Keratinocyte (primary cell): ENCODE results near the gene SOX10. TPM values are rescaled to one million over a fixed set of nuclear protein-coding genes. Genes with fewer than 3 reads are reported as not detected.

Experiments
- DNase-seq: peaks from one replicate; pipeline ENCODE4 v3.0.0-alpha.2; 2011; ENCODE audit warnings: low read depth, missing footprints, low spot score
- FAIRE-seq: peaks from 2 replicates; lab custom pipeline; 2011; peaks lifted over from hg19 to GRCh38; lab: Jason Lieb, UNC
- H2AFZ ChIP-seq: 2 replicates; pipeline ENCODE4 v1.6.0; 2012; ENCODE audit warnings: low read length, control low read depth, inconsistent platforms; ENCODE audit not compliant: control insufficient read depth
- H3K27ac ChIP-seq: 2 replicates; pipeline ENCODE4 v1.5.1; 2011; ENCODE audit warnings: low read length; ENCODE audit not compliant: control insufficient read depth, insufficient read depth
- H3K27me3 ChIP-seq: 3 replicates; pipeline ENCODE4 v1.6.0; 2011; ENCODE audit warnings: low read length; ENCODE audit not compliant: control insufficient read depth, insufficient read depth; ENCODE audit errors: extremely low read depth
- H3K36me3 ChIP-seq, 2 experiments: 2 replicates in 1 of 2; 3 replicates in 1 of 2; pipeline ENCODE4 v1.5.1; 2011; ENCODE audit warnings: low read length in 2 of 2, mild to moderate bottlenecking in 1 of 2; ENCODE audit not compliant: control insufficient read depth in 2 of 2, insufficient read depth in 2 of 2; ENCODE audit errors: extremely low read depth in 1 of 2
- H3K4me1 ChIP-seq: 3 replicates; pipeline ENCODE4 v1.5.1; 2011; ENCODE audit warnings: low read length; ENCODE audit not compliant: control insufficient read depth, insufficient read depth; ENCODE audit errors: extremely low read depth
- H3K4me2 ChIP-seq: 3 replicates; pipeline ENCODE4 v1.6.0; 2011; ENCODE audit warnings: low read depth, low read length; ENCODE audit not compliant: control insufficient read depth, insufficient read depth; ENCODE audit errors: extremely low read depth
- H3K4me3 ChIP-seq, 3 experiments: fragments of 200-600 bp in 1 of 3; sonication (generic) in 1 of 3; 2 replicates in 2 of 3; 3 replicates in 1 of 3; pipeline ENCODE4 v1.5.1; 2011 to 2016; ENCODE audit warnings: low read length in 3 of 3, mild to moderate bottlenecking in 3 of 3, control low read depth in 2 of 3, inconsistent platforms in 1 of 3, low read depth in 1 of 3, mixed read lengths in 1 of 3, mixed run types in 1 of 3, moderate library complexity in 1 of 3; ENCODE audit not compliant: control insufficient read depth in 2 of 3, insufficient read depth in 2 of 3; ENCODE audit errors: extremely low read depth in 1 of 3
- H3K79me2 ChIP-seq: 2 replicates; pipeline ENCODE4 v1.6.0; 2012; ENCODE audit warnings: low read length; ENCODE audit not compliant: control insufficient read depth, insufficient read depth
- H3K9ac ChIP-seq: 3 replicates; pipeline ENCODE4 v1.6.0; 2011; ENCODE audit warnings: low read length; ENCODE audit not compliant: control insufficient read depth, insufficient read depth; ENCODE audit errors: extremely low read depth
- H3K9me1 ChIP-seq: 3 replicates; pipeline ENCODE4 v1.6.0; 2011; ENCODE audit warnings: low read length; ENCODE audit not compliant: control insufficient read depth, insufficient read depth; ENCODE audit errors: extremely low read depth
- H3K9me3 ChIP-seq: 2 replicates; pipeline ENCODE4 v1.5.1; 2012; ENCODE audit warnings: low read depth, low read length; ENCODE audit not compliant: control insufficient read depth
- H4K20me1 ChIP-seq: 3 replicates; pipeline ENCODE4 v1.6.0; 2011; ENCODE audit warnings: low read length; ENCODE audit not compliant: control insufficient read depth, insufficient read depth; ENCODE audit errors: extremely low read depth
- CTCF ChIP-seq, 3 experiments: IDR thresholded peaks in 1 of 3; conservative IDR thresholded peaks in 1 of 3; optimal IDR thresholded peaks in 1 of 3; 2 replicates in 2 of 3; 3 replicates in 1 of 3; pipeline versions ENCODE3 to v1.5.1; 2011; ENCODE audit warnings: low read length in 3 of 3, mild to moderate bottlenecking in 3 of 3, moderate library complexity in 2 of 3, control low read depth in 1 of 3, inconsistent platforms in 1 of 3; ENCODE audit not compliant: insufficient read depth in 2 of 3; ENCODE audit errors: extremely low read depth in 1 of 3
- EZH2 ChIP-seq: IDR thresholded peaks from one replicate; pipeline ENCODE4 v1.6.1; 2012; ENCODE audit warnings: inconsistent platforms, mild to moderate bottlenecking, low read length, moderate library complexity
- dilution Hi-C: fragments of 300-500 bp; cut with MboI; formaldehyde crosslinking; loops from one replicate; pipeline ENCODE4 v1.7.0; 2020; ENCODE audit warnings: low sequenced_read_pairs; ENCODE audit not compliant: extremely low pct_ligation_motif_present
- polyA plus RNA-seq, 5 experiments: library from polyadenylated mRNA; depleted of rRNA in 3 of 5; stranded (reverse) in 3 of 5; stranded (forward) in 1 of 5; unstranded in 1 of 5; fragments of >200 nt; gene quantifications; 1 replicate in 1 of 5; 2 replicates in 3 of 5; 3 replicates in 1 of 5; pipeline versions ENCODE4 v1.2.1 to v1.2.3, GENCODE V29; 2011 to 2012; ENCODE audit warnings: missing spikeins in 2 of 5, low read depth in 1 of 5, low replicate concordance in 1 of 5

Gene SOX10
- polyA plus RNA-seq, 1 donor (not counting 4 experiments of a cell fraction or from before 2014, with no cell fraction given) = not detected

DNA sequence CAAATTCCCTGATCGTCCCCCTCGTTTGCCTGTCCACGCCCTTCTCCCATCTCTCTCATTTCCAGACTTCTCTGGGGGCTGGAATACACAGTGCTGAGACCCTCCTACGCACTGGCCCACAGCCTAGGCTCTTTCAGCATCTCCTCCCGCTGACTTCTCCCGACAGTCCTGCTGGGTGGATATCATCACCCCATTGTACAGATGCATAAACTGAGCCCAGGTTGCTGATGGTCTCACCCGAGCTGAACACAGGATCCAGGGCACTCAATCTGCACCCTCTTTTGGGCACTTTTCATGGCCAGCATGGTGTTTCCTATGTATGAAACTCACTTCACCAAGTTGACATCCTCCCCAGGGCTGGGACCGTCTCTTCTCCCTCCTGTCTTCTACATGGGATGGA, 41.2 kb upstream of the SOX10 start:
- Histone ChIP-seq H2AFZ (no peak overlapping the region), H3K4me2 (no peak overlapping the region), H3K79me2 (no peaks in the 10 kb centered on the region), H3K4me1 (no peaks in the 10 kb centered on the region), H3K9ac (no peak overlapping the region), H3K4me3 (no peak overlapping the region), H3K27me3 (peaks cover 6% of the 10 kb centered on the region), H3K27ac (no peak overlapping the region), H3K9me3 (no peaks in the 10 kb centered on the region), H3K36me3 (no peaks in the 10 kb centered on the region), H3K9me1 (no peaks in the 10 kb centered on the region), H4K20me1 (no peaks in the 10 kb centered on the region)
- no peak for TF ChIP-seq CTCF (optimal IDR thresholded peaks at IDR 0.05 in 1 of 3, IDR thresholded peaks at IDR 0.05 in 1 of 3, conservative IDR thresholded peaks at IDR 0.05 in 1 of 3; ENCODE audit: extremely low read depth in 1 of 3, insufficient read depth in 2 of 3, low read length in 3 of 3)
- TF ChIP-seq EZH2 = no peak
- FAIRE-seq (no peak), DNase-seq (no peak)
- dilution Hi-C loops = no loop called here

DNA sequence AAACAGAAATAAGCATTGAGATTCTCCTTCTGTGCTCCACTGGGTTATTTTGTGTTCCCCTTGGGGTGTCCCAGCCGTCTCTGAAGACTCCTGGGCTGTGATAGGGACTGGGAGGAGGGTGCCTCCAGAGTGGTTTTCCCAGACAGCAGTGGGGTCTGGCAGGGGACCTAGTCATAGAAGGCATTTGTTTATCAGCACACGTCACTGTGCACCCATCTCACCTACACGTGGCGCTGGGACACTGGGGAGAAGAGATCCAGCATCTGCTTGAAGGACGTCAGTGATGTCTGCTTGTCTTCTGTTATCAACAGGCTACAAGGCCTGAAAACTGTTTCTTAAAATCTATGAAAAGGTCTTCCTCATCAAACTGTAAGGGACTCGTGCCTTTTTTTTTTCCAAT, 38.7 kb upstream of the SOX10 start:
- Histone ChIP-seq H4K20me1 (no peaks in the 10 kb centered on the region), H3K9ac (no peak overlapping the region), H2AFZ (no peak overlapping the region), H3K4me2 (no peak overlapping the region), H3K4me1 (no peaks in the 10 kb centered on the region), H3K9me3 (no peaks in the 10 kb centered on the region), H3K9me1 (no peaks in the 10 kb centered on the region), H3K36me3 (no peaks in the 10 kb centered on the region), H3K4me3 (no peak overlapping the region), H3K79me2 (no peaks in the 10 kb centered on the region), H3K27ac (no peak overlapping the region), H3K27me3 (peaks cover 2% of the 10 kb centered on the region)
- no peak for DNase-seq
- FAIRE-seq = no peak
- dilution Hi-C loops = no loop called here
- no peak for TF ChIP-seq EZH2
- no peak for TF ChIP-seq CTCF (optimal IDR thresholded peaks at IDR 0.05 in 1 of 3, IDR thresholded peaks at IDR 0.05 in 1 of 3, conservative IDR thresholded peaks at IDR 0.05 in 1 of 3; ENCODE audit: extremely low read depth in 1 of 3, insufficient read depth in 2 of 3, low read length in 3 of 3)
